HUES48 (cell line): ENCODE results near the gene ELOVL7.
"Not testable (repeated sequence)": the region's sequence is repeated elsewhere in the genome, so short reads cannot be mapped to it uniquely, and the experiment has no call there.

Experiments
- H3K27ac ChIP-seq: one replicate; pipeline ENCODE4 v1.7.0; 2013; ENCODE audit warnings: low read depth, low read length, inconsistent platforms
- H3K27me3 ChIP-seq: 2 replicates; pipeline ENCODE4 v1.6.1; 2013; ENCODE audit warnings: mild to moderate bottlenecking, low read length; ENCODE audit not compliant: control insufficient read depth, insufficient read depth
- H3K36me3 ChIP-seq: 2 replicates; pipeline ENCODE4 v1.6.1; 2013; ENCODE audit warnings: low read length; ENCODE audit not compliant: control insufficient read depth, insufficient read depth
- H3K4me1 ChIP-seq: 2 replicates; pipeline ENCODE4 v1.6.1; 2013; ENCODE audit warnings: mild to moderate bottlenecking, low read length; ENCODE audit not compliant: control insufficient read depth, insufficient read depth
- H3K4me3 ChIP-seq: 2 replicates; pipeline ENCODE4 v1.5.1; 2013; ENCODE audit warnings: mild to moderate bottlenecking, low read depth, low read length
- H3K9ac ChIP-seq: 2 replicates; pipeline ENCODE4 v1.6.1; 2013; ENCODE audit warnings: mild to moderate bottlenecking, low read depth, low read length, moderate library complexity
- H3K9me3 ChIP-seq: 2 replicates; pipeline ENCODE4 v1.6.1; 2013; ENCODE audit warnings: low read length; ENCODE audit not compliant: control insufficient read depth, insufficient read depth

ELOVL7 gene

DNA sequence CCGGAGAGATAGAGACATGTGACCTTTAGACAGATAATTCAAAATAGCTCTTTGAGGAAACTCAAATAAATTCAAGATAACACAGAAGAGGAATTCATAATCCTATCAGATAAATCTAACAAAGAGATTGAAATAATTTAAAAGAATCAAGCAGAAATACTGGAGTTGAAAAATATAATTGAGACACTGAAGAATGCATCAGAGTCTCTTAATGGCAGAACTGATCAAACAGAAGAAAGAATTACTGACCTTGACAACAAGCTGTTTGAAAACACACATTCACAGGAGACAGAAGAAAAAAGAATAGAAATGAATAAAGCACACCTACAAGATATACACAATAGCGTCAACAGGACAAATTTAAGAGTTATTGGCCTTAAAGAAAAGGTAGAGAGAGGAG is 103.7 kb downstream of the ELOVL7 start:
- H3K9me3 ChIP-seq: no peaks in the 10 kb centered on the region

DNA sequence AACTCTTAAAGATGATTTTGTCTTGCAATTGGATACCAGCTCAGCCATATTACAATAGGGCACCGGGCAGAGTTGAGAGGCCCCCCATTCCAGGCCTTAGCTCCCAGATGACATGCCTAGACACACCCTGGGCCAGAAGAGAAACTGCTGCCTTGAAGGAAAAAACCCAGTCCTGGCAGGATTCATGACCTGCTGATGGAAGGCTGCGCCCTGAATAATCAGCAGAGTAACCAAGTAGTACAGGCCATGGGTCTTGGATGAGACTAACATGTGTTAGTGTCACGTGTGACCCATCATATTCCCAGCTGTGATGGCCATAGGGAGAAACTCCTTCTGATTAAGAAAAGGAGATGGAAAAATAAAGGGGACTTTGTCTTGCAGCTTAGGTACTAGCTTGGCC is 105.1 kb downstream of the ELOVL7 start:
- no peaks in the 10 kb centered on the region for H3K9me3 ChIP-seq
- H3K27ac ChIP-seq: no peak overlapping the region
- H3K36me3 ChIP-seq: no peaks in the 10 kb centered on the region
- peaks cover 18% of the 10 kb centered on the region for H3K4me1 ChIP-seq
- H3K9ac ChIP-seq: no peak overlapping the region
- no peaks in the 10 kb centered on the region for H3K27me3 ChIP-seq
- H3K4me3 ChIP-seq: no peak overlapping the region

More for the DNA sequence above, 103.7 kb downstream of the ELOVL7 start:
- Histone ChIP-seq H3K27ac (no peak overlapping the region), H3K36me3 (no peaks in the 10 kb centered on the region), H3K4me1 (peaks cover 18% of the 10 kb centered on the region), H3K27me3 (no peaks in the 10 kb centered on the region), H3K9ac (no peak overlapping the region), H3K4me3 (no peak overlapping the region)

DNA sequence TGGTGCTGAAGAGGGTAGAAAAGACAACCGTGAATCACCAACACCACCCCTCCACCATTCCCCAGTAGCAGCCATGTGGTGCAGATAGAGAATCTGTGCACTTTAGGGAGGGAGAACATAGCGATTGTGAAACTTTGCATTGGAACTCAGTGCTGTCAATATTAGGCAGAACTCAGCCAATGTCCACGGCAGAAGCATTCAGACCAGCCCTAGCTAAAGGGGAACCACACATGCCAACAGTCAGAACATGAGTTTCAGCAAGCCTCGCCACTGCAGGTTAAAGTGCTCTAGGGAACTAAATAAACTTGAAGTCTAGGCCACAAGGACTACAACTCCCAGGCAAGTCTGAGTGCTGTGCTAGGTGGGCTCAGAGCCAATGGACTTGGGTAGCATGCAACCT is 105.6 kb downstream of the ELOVL7 start:
- Histone ChIP-seq H3K36me3 (no peaks in the 10 kb centered on the region), H3K27me3 (no peaks in the 10 kb centered on the region), H3K4me3 (no peak overlapping the region), H3K9me3 (no peaks in the 10 kb centered on the region), H3K9ac (no peak overlapping the region), H3K4me1 (peaks cover 18% of the 10 kb centered on the region), H3K27ac (no peak overlapping the region)

DNA sequence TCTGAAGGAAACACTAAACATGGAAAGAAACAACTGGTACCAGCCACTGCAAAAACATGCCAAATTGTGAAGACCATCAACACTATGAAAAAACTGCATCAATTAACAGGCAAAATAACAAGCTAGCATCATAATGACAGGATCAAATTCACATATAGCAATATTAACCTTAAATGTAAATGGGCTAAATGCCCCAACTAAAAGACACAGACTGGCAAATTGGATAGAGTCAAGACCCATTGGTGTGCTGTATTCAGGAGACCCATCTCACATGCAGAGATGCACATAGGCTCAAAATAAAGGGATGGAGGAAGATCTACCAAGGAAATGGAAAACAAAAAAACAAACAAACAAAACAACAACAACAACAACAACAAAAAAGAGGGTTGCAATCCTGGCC is 113.2 kb downstream of the ELOVL7 start:
- H3K27me3 ChIP-seq, H3K36me3 ChIP-seq, H3K4me1 ChIP-seq, H3K27ac ChIP-seq, H3K9me3 ChIP-seq, H3K4me3 ChIP-seq, H3K9ac ChIP-seq: not testable (repeated sequence)

DNA sequence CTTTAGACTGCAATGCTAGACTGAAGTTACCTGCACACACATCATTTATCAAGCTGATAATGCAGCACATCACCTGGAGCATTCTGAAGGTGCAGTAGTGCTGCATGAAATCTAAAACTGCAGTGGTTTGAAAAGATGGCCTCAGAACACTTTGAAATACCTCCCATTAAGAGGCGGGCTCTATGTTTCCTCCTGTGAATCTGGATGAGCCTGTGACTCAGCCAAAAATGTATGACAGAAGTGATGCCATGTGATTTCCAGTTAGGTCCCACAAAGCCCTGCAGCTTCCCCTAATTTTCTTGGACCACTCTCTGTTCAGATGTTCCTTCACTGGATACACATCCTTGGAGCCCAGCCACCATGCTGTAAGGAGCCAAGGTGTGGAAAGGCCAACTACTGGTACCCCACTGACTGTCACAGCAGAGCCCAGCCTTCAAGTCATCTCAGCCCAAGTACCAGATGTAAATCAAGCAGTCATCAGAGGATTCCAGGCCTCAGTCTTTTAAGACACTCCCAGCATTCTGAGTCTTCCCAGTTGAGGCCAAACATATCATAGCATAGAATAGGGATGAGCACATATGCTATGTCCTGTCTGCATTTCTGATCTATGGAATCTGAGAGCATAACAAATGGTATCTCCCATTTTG is 116.9 kb downstream of the ELOVL7 start:
- no peak overlapping the region for H3K9ac ChIP-seq
- no peaks in the 10 kb centered on the region for H3K27me3 ChIP-seq

DNA sequence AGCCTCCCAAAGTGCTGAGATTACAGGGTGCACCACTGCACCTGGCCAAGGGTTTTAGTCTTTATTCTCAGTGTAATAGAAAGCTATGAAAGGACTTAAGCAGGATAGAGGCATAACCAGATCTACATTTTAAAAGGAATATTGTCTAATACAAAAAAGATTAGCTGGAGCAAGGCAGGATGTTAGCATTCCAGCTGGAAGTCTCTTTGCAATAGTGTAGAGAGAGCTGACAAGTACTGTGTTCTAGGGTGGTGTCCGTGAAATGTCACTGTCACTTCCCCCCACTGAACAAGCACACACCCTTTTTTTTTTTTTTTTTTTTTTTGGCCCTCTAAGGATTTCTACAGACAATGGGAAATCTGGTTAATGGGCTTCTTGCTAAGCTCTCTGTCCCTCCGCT is 119.9 kb downstream of the ELOVL7 start:
- H3K27me3 ChIP-seq: no peaks in the 10 kb centered on the region
- no peak overlapping the region for H3K4me3 ChIP-seq
- H3K4me1 ChIP-seq: no peaks in the 10 kb centered on the region
- H3K36me3 ChIP-seq: no peaks in the 10 kb centered on the region
- no peak overlapping the region for H3K9ac ChIP-seq
- no peak overlapping the region for H3K27ac ChIP-seq
- no peaks in the 10 kb centered on the region for H3K9me3 ChIP-seq

More for the DNA sequence above, 116.9 kb downstream of the ELOVL7 start:
- H3K36me3 ChIP-seq: no peaks in the 10 kb centered on the region
- no peaks in the 10 kb centered on the region for H3K9me3 ChIP-seq
- no peak overlapping the region for H3K27ac ChIP-seq
- no peak overlapping the region for H3K4me3 ChIP-seq
- H3K4me1 ChIP-seq: no peaks in the 10 kb centered on the region

DNA sequence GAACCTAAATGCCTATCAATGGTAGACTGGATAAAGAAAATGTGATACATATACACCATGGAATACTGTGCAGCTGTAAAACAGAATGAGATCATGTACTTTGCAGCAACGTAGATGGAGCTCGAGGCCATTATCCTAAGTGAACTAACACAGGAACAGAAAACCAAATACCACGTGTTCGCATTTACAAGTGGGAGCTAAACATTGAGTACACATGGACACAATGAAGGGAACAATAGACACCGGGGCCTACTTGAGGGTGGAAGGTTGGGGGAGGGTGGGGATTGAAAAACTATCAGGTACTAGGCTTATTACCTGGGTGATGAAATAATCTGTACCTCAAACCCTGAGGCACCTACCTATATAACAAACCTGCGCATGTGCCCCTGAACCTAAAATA is 121.7 kb downstream of the ELOVL7 start:
- Histone ChIP-seq H3K4me1 (no peaks in the 10 kb centered on the region), H3K9me3 (no peaks in the 10 kb centered on the region), H3K4me3 (no peak overlapping the region), H3K9ac (no peak overlapping the region), H3K27ac (no peak overlapping the region), H3K27me3 (no peaks in the 10 kb centered on the region), H3K36me3 (no peaks in the 10 kb centered on the region)

DNA sequence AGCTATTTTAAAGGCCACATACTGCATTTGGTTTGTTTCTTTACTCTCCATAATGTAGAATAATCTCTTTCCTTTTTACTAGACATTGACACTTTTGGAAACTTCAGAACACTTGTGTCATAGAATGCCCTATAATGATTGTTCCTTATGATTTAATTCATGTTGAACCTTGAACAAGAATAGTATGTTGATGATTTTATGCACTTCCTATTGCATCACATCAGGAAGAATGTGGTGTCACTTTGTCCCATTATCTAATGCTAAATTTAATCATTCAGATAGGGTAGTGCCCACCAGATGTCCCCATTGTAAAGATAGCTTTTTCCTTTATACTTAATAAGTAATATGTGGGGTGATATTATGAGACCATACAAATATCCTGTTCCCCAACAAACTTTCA is 124.7 kb downstream of the ELOVL7 start:
- H3K9ac ChIP-seq: no peak overlapping the region
- H3K4me1 ChIP-seq: no peaks in the 10 kb centered on the region

DNA sequence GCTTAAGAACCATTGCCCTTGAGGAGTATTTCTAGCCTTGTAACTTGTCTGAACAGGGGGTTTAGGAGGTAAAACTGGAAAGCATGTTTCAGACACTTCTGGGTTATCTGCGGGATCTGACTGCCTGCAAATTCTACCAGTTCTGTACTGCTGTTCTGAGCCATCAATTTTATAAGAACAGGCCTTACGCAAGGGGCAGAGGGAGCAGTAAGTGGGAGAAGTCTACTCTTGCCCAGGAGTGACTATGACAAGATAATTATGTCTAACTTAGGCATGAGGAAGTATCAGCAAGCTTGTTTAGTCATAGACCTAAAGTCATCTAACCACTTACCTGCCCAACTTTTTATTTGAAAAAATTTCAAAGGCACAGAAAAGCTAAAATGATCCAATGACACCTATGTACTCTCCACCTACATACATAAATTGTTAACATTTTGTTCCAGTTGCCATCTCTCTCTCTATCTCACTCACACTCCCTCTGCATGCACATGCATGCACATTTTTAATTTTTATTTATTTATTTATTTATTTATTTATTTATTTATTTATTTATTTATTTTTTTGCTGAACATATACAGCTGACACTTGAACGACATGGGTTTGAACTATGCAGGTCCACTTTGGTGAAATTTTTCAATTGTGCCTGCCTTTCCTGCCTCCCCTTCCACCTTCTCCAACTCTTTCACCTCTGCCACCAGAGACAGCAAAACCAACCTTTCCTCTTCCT is 125.7 kb downstream of the ELOVL7 start:
- Histone ChIP-seq H3K27ac (no peak overlapping the region), H3K9me3 (no peaks in the 10 kb centered on the region), H3K36me3 (no peaks in the 10 kb centered on the region), H3K27me3 (no peaks in the 10 kb centered on the region), H3K9ac (no peak overlapping the region), H3K4me1 (no peaks in the 10 kb centered on the region), H3K4me3 (no peak overlapping the region)

More for the DNA sequence above, 124.7 kb downstream of the ELOVL7 start:
- Histone ChIP-seq H3K9me3 (no peaks in the 10 kb centered on the region), H3K4me3 (no peak overlapping the region), H3K27ac (no peak overlapping the region), H3K36me3 (no peaks in the 10 kb centered on the region), H3K27me3 (no peaks in the 10 kb centered on the region)

DNA sequence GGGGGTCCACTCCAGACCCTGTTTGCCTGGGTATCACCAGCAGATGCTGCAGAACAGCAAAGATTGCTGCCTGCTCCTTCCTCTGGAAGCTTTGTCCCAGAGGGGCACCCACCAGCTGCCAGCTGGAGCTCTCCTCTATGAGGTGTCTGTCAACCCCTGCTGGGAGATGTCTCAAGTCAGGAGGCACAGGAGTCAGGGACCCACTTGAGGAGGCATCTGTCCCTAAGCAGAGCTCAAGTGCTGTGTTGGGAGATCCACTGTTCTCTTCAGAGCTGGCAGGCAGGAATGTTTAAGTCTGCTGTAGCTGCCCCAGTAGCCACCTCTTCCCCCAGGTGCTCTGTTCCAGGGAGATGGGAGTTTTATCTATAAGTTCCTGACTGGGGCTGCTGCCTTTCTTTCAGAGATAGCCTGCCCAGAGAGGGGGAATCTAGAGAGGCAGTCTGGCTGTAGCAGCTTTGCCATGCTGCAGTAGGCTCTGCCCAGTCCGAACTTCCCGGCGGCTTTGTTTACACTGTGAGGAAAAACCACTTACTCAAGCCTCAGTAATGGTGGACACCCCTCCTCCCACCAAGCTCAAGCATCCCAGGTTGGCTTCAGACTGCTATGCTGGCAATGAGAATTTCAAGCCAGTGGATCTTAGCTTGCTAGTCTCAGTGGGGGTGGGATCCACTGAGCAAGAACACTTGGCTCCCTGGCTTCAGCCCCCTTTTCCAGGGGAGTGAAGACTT is 128.7 kb downstream of the ELOVL7 start:
- not testable (repeated sequence) for H3K27ac ChIP-seq, H3K9ac ChIP-seq, H3K27me3 ChIP-seq, H3K4me1 ChIP-seq, H3K9me3 ChIP-seq, H3K36me3 ChIP-seq, H3K4me3 ChIP-seq

DNA sequence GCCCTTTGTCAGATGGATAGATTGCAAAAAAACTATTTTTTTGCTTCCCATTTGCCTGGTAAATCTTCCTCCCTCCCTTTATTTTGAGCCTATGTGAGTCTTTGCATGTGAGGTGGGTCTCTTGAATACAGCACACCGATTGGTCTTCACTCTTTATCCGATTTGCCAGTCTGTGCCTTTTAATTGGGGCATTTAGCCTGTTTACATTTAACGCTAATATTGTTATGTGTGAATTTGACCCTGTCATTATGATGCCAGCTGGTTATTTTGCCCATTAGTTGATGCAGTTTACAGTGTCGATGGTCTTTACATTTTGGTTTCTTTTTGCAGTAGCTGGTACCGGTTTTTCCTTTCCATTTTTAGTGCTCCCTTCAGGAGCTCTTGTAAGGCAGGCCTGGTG is 131.1 kb downstream of the ELOVL7 start:
- no peak overlapping the region for H3K9ac ChIP-seq
- no peaks in the 10 kb centered on the region for H3K4me1 ChIP-seq
- no peaks in the 10 kb centered on the region for H3K36me3 ChIP-seq
- H3K27ac ChIP-seq: no peak overlapping the region
- no peaks in the 10 kb centered on the region for H3K9me3 ChIP-seq
- no peak overlapping the region for H3K4me3 ChIP-seq
- no peaks in the 10 kb centered on the region for H3K27me3 ChIP-seq
